Measurements from ENCODE around the gene TIGD7. TPM values are rescaled to one million over a fixed set of nuclear protein-coding genes. Genes with fewer than 3 reads are reported as not detected.

Gene TIGD7
- total RNA-seq, 1 experiment from 2014 or later: 0.49 TPM

GRCh38 chr16:3249451-3249850 lies 55.8 kb downstream of the TIGD7 start:
- Histone ChIP-seq H3K9me3 (ENCODE audit: control insufficient read depth in 1 of 2, insufficient read depth in 1 of 2, low read depth in 1 of 2, low read length in 2 of 2) (peaks cover 0 to under 1% of the 10 kb centered on the region in 2 experiments; a peak in 1 of 4 replicates), H3K27ac (ENCODE audit: low read depth, low read length) (no peak overlapping the region), H3K4me1 (ENCODE audit: control insufficient read depth in 1 of 2, insufficient read depth in 2 of 2, low read length in 2 of 2) (no peaks in the 10 kb centered on the region), H2AFZ (ENCODE audit: low read depth, low read length, poor library complexity, severe bottlenecking) (no peak overlapping the region), H3K9ac (ENCODE audit: low read length) (no peak overlapping the region), H4K20me1 (ENCODE audit: insufficient read depth) (no peaks in the 10 kb centered on the region), H3K36me3 (ENCODE audit: control insufficient read depth in 1 of 2, insufficient read depth in 2 of 2, low read length in 2 of 2) (no peaks in the 10 kb centered on the region), H3K4me2 (ENCODE audit: low read length) (no peak overlapping the region), H3K79me2 (ENCODE audit: insufficient read depth, low read length) (no peaks in the 10 kb centered on the region), H3K4me3 (replicated peaks in 1 of 2; ENCODE audit: low read depth in 1 of 2, low read length in 2 of 2) (no peak overlapping the region), H3K27me3 (ENCODE audit: insufficient read depth, low read length) (no peaks in the 10 kb centered on the region), H3K9me2 (ENCODE audit: insufficient read depth) (no peaks in the 10 kb centered on the region)
- intact Hi-C loops (cut with micrococcal nuclease): no loop called here
- RAD21 ChIA-PET (ENCODE audit: low non-redundant PET in 1 of 2, low total read pairs in 2 of 2, uncharacterized antibody in 2 of 2, unreplicated experiment in 2 of 2): no interaction called here
- ATAC-seq (no peak), DNase-seq (ENCODE audit: low read depth, low spot score) (no peak)
- CTCF ChIA-PET: no interaction called here
- BruUV-seq (replicated peaks): no TSS peak
- no peak for TF ChIP-seq MAX (IDR thresholded peaks at IDR 0.05)
- TF ChIP-seq JUND (IDR thresholded peaks at IDR 0.05): no peak
- no peak for TF ChIP-seq EZH2 (IDR thresholded peaks at IDR 0.05)
- TF ChIP-seq FOSL1 (IDR thresholded peaks at IDR 0.05; ENCODE audit: low read depth): no peak
- TF ChIP-seq POLR2AphosphoS5 (IDR thresholded peaks at IDR 0.05; ENCODE audit: low read depth, low read length): no peak
- TF ChIP-seq ZNF274 (IDR thresholded peaks at IDR 0.05; ENCODE audit: low read depth, low read length): no peak
- TF ChIP-seq SRF (IDR thresholded peaks at IDR 0.05; ENCODE audit: low read depth): no peak
- no peak for TF ChIP-seq EZH2phosphoT487 (IDR thresholded peaks at IDR 0.05; ENCODE audit: borderline replicate concordance)
- no peak for TF ChIP-seq REST (IDR thresholded peaks at IDR 0.05; ENCODE audit: low read depth)
- TF ChIP-seq RAD21 (IDR thresholded peaks at IDR 0.05; ENCODE audit: low read depth): no peak
- TF ChIP-seq YY1 (IDR thresholded peaks at IDR 0.05; ENCODE audit: extremely low read depth, insufficient replicate concordance, low read depth, low read length): no peak
- TF ChIP-seq ATF3 (IDR thresholded peaks at IDR 0.05): no peak
- TF ChIP-seq CBX3 (IDR thresholded peaks at IDR 0.05; ENCODE audit: low read depth): no peak
- no peak for TF ChIP-seq SP1 (IDR thresholded peaks at IDR 0.05; ENCODE audit: low read depth)
- TF ChIP-seq CTCF (IDR thresholded peaks at IDR 0.05 in 2 of 3, conservative IDR thresholded peaks at IDR 0.05 in 1 of 3; ENCODE audit: borderline replicate concordance in 1 of 3, insufficient read depth in 1 of 3, low read depth in 2 of 3, low read length in 2 of 3): no peak
- POLR2A ChIA-PET: no interaction called here

Data from HCT116 (cell line).